ENCODE measurements around the gene ADCY4. TPM values are rescaled to one million over a fixed set of nuclear protein-coding genes. Genes with fewer than 3 reads are reported as not detected.
A peak's percentile ranks its signal among the peaks of the same experiment; 100 is the strongest.

The ADCY4 gene
- total RNA-seq, 4 donors from 2014 or later, result 12.1 to 53.6 (median 26.9) TPM

GRCh38 chr14:24277606-24278321 is 57.1 kb downstream of the ADCY4 start:
- no peaks in the 10 kb centered on the region for H3K36me3 ChIP-seq
- no peaks in the 10 kb centered on the region for H3K27me3 ChIP-seq
- DNase-seq, result peak in 1 of 3 donors; percentile 29
- H3K4me1 ChIP-seq, result peaks cover 0 to 4% (median 0%) of the 10 kb centered on the region in 4 donors
- TF ChIP-seq CTCF (IDR thresholded peaks at IDR 0.05) (no peak), POLR2A (IDR thresholded peaks at IDR 0.05) (no peak)
- H3K4me3 ChIP-seq, result no peak overlapping the region
- H3K9me3 ChIP-seq, result no peaks in the 10 kb centered on the region
- H3K27ac ChIP-seq, result peak overlapping the region in 2 of 4 donors; percentile 26 to 55

- H3K36me3 ChIP-seq, result no peaks in the 10 kb centered on the region
- DNase-seq, result no peak
- TF ChIP-seq CTCF (IDR thresholded peaks at IDR 0.05), result no peak
- no peak for TF ChIP-seq POLR2A (IDR thresholded peaks at IDR 0.05)
- H3K9me3 ChIP-seq, result no peaks in the 10 kb centered on the region
- no peak overlapping the region for H3K27ac ChIP-seq
- H3K27me3 ChIP-seq, result no peaks in the 10 kb centered on the region
- no peak overlapping the region for H3K4me3 ChIP-seq
- peaks cover 0 to 7% (median 0%) of the 10 kb centered on the region in 4 donors for H3K4me1 ChIP-seq
Observed at GRCh38 chr14:24277071-24277470, 57.8 kb downstream of the ADCY4 start.

GRCh38 chr14:24274101-24274543 is 60.7 kb downstream of the ADCY4 start:
- Histone ChIP-seq H3K4me3 (no peak overlapping the region), H3K27ac (peak overlapping the region in 2 of 4 donors; percentile 58 to 71), H3K36me3 (peaks cover 0 to 5% (median 0%) of the 10 kb centered on the region in 3 donors), H3K4me1 (peaks cover 0 to 10% (median 7%) of the 10 kb centered on the region in 4 donors), H3K27me3 (no peaks in the 10 kb centered on the region), H3K9me3 (no peaks in the 10 kb centered on the region)
- no peak for TF ChIP-seq CTCF (IDR thresholded peaks at IDR 0.05)
- TF ChIP-seq POLR2A (IDR thresholded peaks at IDR 0.05), result no peak
- peak in 1 of 3 donors; percentile 41 for DNase-seq

- H3K9me3 ChIP-seq, result no peaks in the 10 kb centered on the region
- no peak for DNase-seq
- H3K27me3 ChIP-seq, result no peaks in the 10 kb centered on the region
- H3K36me3 ChIP-seq, result peaks cover 0 to 10% (median 0%) of the 10 kb centered on the region in 3 donors
- H3K4me3 ChIP-seq, result no peak overlapping the region
- peaks cover 0 to 10% (median 7%) of the 10 kb centered on the region in 4 donors for H3K4me1 ChIP-seq
- peak overlapping the region in 2 of 4 donors; percentile 58 to 71 for H3K27ac ChIP-seq
- TF ChIP-seq POLR2A (IDR thresholded peaks at IDR 0.05) (no peak), CTCF (IDR thresholded peaks at IDR 0.05) (no peak)
Observed at GRCh38 chr14:24273422-24273998, 61.4 kb downstream of the ADCY4 start.

- peaks cover 0 to 17% (median 0%) of the 10 kb centered on the region in 3 donors for H3K36me3 ChIP-seq
- no peak for DNase-seq
- peaks cover 0 to 10% (median 7%) of the 10 kb centered on the region in 4 donors for H3K4me1 ChIP-seq
- H3K27me3 ChIP-seq, result no peaks in the 10 kb centered on the region
- H3K4me3 ChIP-seq, result no peak overlapping the region
- H3K27ac ChIP-seq, result peak overlapping the region in 1 of 4 donors; percentile 97
- H3K9me3 ChIP-seq, result no peaks in the 10 kb centered on the region
- TF ChIP-seq POLR2A (IDR thresholded peaks at IDR 0.05) (no peak), CTCF (IDR thresholded peaks at IDR 0.05) (no peak)
Observed at GRCh38 chr14:24272467-24272866, 62.4 kb downstream of the ADCY4 start.

All from Peyer's patch (tissue), 4 donors.